C4-2B (cell line): ENCODE measurements around the gene RTN1.

Experiments
- H3K27ac ChIP-seq: fragments of 450-650 bp; 2 replicates; pipeline ENCODE4 v1.5.1; 2017
- CTCF ChIP-seq: fragments of 450-650 bp; conservative IDR thresholded peaks from 2 replicates; pipeline ENCODE4 v1.5.1; 2017; ENCODE audit warnings: mild to moderate bottlenecking
- ZFX ChIP-seq: fragments of 450-650 bp; IDR thresholded peaks from 2 replicates; pipeline ENCODE4 v1.6.1; 2017

The RTN1 gene

GRCh38 chr14:59547310-59547709 is 323.3 kb downstream of the RTN1 start:
- no peak for TF ChIP-seq CTCF
- TF ChIP-seq ZFX: no peak
- no peak overlapping the region for H3K27ac ChIP-seq
